NCI-H82 (cell line): ENCODE data around the gene MEF2B.
A peak's percentile ranks its signal among the peaks of the same experiment; 100 is the strongest.
"Not testable (repeated sequence)": the region's sequence is repeated elsewhere in the genome, so short reads cannot be mapped to it uniquely, and the experiment has no call there.

Experiments
- DNase-seq: peaks from one replicate; lab custom pipeline; 2025; lab: John Stamatoyannopoulos, UW

Gene MEF2B

DNA sequence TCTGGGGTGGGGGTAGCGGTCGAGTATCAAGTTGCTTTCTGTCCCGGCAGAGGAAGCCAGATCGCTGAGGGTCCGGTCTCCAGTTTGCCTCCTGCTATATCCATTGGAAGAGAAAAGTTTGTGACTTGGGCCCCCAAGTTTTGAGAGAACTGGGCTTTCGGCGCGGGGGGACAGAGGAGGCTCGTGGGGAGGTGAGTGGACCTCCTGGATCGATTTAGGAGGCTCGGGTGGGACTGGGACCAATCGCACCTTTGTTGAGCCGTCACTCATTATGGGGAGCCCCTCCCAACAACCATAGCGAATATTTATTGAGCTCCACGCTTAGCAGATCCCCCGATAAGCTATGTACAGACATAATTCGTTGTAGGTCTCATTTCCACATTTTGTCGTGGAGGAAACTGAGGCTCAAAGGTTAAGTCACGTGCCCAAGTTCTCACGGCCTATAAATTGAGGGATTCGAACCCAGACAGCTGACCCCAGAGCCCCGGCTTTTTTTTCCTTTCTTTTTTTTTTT is 22.9 kb upstream of the MEF2B start:
- no peak for DNase-seq

DNA sequence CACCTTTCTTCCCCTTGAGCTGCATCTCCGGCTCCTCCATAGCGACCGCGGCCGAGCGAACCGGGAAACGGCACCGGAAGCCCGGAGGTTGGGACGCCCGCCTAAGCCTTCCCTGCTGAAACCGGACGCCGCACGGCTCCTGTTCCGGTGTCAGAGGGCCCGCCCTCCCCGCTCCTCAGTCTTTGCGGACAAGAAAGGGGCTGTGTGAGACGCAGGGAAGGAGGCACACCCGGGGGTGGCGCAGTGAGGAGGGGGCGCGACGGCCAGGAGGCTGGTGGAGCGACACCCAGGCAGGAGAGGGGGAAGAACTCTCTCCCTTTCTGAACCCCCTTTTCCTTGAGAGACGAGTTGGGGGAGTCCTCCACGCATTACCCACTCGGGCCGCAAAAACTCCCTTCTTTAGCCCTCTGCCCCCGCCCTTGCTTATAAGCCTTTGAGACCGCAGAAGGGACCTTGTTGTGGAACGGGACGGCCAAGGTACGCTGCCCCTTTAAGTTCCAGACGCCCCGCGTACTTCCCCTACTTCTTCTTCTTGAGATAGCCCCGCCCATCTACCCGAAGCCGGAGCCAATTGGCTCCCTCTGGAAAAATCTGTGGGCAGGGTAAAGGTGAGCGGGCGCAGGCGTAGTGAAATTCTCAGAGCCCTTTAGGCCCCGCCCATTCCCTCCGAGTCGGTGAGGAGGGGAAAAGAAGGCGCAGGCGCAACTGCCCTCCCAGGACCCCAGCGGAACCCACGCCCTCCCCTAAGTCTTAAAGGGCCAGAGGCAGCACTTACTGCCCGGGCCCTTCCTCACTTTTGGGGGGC is 22.2 kb upstream of the MEF2B start, which contains the start of the genes BORCS8 and RFXANK:
BORCS8 (minus strand) TSS at position 75 of the 805 bp plus-strand sequence; CDS start at position 40, 35 bp downstream.
RFXANK (plus strand) TSS at position 181 of the 805 bp plus-strand sequence. CDS start 1,689 bp downstream, outside the sequence.
- peak; percentile 100 for DNase-seq

DNA sequence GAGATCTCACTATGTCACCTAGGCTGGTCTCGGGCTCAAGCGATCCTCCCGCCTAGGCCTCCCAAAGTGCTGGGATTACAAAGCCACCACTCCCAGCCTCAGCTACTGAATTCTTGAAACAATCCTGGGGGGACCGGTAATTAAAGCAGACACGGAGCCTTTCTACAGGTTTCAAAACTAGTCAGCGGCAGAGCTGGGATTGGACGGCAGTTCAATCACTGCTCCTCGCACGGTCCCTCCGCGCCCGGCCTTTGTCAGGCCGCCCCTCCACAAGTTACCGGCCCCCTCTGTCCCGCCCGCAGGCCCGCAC is 21.7 kb upstream of the MEF2B start:
- DNase-seq: no peak

DNA sequence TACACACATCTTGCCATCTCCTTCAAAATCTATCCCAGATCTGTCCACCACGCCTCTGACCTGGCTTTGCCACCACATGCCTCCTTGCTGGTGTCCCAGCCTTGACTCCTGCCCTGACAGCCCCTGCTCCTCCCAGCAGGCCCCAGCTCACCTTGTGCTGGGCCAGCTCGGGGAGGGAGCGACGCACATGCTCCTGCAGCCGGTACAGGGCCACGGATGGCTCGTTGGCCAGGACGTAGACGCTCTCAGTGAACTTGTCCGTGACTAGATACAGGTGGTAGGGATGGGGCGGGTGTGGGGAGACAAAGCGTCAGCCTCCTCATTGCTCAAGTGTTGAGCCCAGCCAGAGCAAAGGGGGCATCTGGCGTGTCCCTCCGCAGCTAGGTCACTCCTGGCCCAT is 16.7 kb upstream of the MEF2B start:
- no peak for DNase-seq

DNA sequence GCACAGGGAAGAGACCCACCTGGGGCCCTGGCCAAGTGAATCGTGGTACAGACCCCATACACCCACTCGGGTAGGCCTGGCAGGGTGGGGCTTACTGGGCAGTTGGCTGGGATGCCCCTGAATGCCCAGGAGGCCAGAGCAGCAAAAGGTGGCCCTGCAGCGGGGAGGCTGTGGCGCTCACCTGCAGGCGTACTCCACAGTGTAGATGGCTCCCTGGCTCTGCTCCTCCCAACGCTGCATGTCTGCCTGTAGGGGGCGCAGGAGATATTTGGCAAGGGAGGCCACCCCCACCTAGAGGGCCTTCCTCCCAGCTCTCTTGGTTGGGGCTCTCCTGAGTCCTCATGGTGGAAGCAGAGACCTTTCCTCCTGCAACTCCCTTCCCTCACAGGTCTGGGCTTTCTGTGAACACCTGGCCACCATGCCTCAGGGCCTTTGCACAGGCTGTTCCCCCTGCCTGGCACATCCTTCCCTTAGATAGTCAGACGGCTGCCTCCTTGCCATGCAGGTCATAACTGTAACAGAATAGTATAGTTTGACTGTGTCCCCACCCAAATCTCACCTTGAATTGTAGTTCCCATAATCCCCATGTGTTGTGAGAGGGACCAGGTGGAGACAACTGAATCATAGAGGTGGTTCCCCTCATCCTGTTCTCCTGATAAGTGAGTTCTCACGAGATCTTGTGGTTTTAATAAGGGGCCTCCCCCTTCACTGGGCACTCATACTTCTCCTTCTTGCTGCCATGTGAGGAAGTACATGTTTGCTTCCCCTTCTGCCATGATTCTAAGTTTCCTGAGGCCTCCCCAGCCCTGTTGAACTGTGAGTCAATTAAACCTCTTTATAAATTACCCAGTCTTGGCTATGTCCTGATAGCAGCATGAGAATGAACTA is 16.0 kb upstream of the MEF2B start:
- DNase-seq: peak; percentile 90

DNA sequence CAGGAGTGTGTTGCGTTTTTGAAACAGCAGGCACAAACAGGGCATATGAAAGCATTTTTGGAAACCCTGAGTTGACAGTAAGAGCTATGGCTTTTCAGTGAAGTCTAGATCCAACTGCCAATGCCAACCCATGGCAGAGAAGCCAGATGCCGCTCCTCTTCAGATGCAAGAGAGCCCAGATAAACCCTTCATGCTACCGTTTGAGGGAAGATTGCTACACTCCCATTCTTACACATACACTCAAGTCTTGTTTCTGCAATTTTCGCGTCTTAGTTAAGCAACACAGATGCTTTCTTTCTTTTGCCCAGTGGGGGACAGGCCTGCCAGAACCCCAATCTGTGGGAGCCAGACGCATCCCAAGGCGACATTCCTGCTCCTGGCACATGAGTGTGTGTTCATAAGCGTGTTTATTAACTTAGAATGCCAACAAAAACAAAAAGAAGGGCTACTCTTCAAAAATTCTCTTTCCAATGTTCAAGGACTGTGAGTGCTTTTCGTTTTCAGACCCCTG is 11.5 kb upstream of the MEF2B start:
- DNase-seq: no peak

DNA sequence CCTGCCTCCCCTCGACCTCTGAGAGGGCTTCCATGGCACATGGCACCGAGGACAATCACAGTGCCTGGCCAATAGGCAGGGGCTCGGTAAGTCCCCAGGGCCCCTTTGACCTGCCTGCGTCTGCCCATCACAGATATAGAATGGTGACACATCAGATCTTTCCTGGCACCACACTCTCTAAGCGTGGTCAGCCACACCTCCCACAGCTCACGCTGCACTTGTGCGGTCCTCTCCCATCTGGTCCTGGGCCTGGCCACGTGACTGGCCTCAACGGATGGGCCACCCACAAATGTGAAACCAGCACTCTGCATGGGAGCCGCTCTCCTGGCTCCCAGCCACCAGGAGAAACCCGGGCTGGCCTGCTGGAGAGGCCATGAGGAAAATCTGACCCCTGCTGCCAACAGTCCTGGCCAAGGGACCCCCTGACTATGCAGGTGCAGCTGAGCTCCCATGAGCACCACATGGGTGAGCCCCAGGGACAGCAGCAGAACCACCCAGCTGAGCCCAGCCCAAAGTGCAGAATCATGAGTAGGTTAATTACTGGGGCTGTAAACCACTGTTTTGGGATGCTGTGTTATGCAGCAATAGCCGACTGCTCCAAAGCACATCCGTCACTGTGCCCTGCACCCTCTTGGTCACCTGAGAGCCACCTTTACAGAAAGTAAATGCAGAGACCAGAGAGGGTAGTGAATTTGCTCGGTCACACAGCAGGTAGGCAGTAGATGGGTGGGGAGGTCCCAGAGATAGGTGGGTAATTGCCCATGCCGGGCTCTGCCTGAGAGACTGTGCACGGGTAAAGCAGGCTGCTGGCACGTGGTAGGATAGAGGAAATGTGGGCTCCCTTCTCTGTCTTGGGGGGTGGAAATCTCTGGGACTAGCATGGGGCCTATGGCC is 9.7 kb upstream of the MEF2B start:
- no peak for DNase-seq

DNA sequence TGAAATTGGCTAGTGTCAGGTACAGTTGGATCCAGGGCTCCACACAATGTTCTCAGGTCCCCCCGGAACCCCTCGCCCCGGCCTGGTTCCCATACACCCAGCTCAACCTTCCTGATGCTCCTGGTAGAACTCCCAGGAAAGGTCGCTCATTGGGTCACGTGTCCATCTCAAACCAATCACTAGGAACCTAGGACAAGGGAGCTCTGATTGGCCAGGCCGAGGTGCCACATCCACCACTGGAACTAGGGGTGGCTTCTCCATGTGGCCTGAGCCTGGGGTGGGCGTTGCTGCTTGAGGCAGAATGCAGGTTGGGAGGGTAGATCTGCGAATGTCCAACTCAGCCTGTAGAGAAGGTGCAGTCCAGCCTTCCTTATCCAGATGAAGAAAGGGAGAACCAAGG is 6.9 kb upstream of the MEF2B start:
- DNase-seq: peak; percentile 58

DNA sequence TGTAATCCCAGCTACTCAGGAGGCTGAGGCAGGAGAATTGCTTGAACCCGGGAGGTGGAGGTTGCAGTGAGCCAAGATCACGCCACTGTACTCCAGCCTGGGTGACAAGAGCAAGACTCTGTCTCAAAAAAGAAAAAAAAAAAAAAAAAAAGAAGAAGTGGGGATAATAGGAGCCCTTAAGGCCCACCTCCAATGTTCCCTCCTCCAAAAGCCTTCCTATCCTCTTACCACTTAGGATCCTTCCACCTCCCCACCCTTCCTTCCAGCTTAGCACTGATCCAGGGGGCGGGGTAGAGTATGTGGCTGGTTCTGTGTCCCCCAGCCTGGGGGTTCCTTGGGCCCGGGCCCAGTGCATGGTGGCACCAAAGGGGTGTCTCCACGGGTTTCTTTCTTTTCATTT is 3.2 kb upstream of the MEF2B start:
- DNase-seq: not testable (repeated sequence)

DNA sequence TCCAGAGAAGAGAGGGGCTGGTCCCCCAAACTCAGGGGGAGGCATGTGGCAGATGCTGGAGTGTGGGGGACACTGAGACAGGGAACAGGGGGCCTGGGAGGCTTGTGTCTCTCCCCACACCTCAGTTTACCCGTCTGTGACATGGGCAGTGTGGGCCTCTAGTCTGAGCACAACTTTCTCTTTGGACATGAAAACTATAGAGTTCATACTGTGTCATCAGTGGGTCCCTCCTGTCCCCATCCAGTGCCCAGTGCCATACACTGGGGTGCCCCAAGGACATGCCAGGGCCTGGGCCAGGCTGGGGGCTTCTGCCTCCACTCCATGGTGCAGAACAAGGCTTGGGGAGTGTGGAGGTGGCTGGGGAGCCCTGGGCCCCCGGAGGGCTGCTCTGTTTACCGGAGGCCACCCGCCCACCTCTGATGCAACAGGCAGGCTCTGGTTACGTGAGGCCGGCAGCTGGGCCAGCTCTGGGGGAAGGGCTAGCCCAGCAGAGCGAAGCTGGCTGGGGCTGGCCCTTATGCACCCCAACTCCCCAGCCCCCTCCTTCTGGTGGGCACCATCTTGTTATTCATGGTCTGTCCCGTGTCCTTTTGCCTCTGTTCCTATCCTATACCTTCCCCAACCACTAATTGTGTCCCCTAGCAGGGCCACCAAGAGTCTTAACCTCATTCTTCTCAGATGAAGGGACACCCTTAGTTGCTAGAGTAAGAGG is 1.9 kb upstream of the MEF2B start:
- DNase-seq: no peak

DNA sequence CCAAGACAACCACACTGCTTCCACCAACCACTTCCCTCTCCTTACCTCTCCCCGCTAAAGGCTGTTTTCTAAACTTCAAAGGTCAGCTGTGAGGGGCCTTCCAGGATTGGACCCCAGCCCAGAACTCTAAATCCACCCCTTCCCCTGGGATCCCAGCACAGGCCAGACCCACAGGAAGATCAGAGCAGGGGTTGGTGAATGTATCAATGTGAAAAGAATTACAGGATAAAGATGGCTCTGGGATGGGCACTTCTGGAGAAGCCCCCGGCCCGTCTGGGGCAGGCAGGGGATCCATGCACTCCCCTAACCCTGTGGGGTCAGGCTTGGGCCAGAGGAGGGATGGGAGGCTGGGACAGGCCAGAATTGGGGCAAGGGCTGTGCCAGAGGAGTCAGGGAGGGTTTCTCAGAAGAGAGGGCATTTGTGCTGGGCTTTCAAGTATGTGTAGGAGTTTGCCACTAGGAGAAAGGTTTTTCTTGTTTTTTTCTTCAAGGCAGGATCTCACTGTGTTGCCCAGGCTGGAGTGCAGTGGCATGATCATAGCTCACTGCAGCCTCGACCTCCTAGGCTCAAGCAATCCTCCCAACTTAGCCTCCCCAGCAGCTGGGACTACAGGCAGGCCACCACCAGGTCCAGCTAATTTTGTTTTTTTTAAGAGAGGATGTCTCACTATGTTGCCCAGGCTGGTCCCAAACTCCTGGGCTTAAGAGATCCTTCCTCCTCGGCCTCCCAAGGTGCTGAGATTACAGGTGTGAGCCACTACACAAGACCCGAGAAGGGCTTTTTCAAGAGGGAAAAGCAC is 1.0 kb upstream of the MEF2B start:
- no peak for DNase-seq

DNA sequence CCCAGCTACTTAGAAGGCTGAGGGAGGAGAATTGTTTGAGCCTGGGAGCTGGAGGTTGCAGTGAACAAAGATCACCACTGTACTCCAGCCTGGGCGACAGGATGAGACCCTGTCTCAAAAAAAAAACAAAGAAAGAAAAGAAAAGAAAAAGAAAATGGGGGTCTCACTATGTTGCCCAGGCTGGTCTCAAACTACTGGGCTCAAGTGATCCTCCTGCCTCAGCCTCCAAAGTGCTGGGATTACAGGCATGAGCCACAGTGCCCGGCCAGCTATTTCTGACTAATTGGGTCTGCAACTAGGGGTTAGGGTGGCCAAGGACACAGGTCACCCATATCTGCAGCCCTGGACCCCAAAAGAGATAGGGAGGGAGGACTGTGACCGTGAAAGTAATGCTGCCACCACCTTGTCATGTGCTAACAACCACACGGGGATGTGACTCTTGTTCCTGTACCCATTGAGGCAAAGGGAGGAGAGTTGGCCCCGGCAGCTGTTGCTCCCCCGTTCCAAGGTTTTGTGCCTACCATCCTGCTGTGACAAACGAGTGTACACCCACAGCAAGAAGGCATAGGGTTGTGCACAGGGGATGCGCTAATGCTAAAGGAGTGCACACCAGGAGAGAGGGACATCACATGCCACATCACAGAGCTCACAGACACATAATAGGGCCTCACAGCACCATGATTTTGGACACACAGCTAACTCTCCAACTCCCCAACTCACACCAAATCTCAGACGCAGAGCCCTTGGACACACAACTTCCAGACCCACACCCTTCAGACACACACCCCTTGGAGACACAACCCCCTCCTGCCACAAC is 619 bp downstream of the MEF2B start:
- no peak for DNase-seq

DNA sequence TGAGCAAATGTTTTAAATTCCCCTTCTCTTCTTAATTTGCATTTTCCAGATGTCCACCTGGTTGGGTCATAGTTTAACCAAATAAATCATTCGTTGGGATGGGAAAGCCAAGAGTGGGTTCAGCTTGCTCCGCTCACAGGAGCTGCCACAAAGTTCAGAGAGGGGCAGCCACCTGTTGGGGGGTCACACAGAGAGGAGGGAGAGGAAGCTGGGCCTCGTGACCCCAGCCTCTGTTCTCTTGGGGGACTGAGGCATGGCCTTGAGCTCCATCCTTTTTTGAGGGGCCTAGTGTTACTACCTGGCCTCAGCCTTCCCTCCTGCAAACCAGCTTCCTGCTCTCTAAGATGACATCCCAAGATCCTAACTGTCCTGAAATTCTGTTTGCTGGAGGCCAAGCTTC is 2.5 kb downstream of the MEF2B start:
- DNase-seq: no peak

DNA sequence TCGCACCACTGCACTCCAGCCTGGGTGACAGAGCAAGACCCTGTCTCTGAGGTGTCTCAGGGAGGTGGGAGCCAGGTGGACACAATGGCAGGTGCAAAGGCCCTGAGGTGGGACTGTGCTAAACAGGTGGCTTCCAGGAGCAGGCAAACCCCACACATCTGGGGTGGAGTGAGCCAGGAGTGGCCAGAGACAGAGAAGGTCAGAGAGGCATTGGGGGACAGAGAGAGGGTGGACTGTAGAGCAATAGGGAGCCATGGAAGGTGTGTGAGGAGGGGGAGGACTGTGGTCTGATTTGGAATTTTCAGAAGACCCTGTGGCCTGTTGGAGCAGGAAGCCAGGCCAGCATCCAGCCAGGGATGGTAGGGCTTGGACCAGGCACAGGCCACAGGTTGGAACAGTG is 4.7 kb downstream of the MEF2B start:
- no peak for DNase-seq

DNA sequence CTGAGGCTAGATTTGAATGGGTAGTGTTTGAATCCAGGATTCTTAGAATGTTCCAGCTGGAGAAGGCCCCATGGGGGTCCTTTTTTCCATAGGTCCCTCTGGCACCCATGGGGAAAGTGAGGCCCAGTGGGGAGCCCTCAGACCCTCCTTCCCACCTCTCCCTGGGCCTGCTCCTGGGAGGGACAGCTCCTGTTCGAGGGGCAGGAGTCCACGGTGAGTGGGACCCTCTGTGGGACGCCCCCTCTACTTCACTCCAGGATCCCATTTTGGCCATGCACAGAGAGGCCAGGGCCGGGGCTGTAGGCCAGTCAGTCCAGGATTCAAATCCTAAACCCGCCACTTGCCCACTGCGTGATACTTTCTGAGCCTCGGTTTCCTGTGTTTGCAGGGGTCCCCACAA is 7.6 kb downstream of the MEF2B start:
- DNase-seq: no peak

DNA sequence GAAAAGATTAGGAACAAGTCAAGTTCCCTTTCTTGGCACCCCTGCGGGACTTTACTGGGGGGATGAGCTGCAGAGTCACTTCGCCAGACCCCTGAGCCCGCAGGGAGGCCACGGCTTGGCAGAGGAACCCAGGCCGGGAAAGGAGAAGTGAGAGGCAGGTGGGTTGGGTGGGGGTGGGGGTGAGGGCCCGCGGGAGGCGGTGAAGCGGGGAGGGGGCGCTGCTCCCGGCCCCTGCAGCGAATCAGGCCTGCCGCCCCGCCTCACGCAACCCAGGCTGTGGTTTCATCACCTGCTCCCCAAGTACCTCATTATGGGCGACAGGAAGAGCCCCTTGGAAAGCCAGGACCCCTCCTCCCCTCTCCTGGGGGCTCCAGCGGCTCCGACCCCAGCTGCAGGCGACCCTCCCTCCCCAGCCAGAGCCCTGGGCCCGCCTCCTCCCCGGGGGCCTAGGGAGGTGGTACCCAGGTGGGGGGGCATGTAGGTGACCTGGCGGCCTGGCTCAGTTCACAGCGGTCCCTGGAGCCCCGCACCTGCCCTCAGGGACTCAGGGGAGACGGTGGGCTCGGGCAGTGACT is 9.5 kb downstream of the MEF2B start:
- DNase-seq: no peak

DNA sequence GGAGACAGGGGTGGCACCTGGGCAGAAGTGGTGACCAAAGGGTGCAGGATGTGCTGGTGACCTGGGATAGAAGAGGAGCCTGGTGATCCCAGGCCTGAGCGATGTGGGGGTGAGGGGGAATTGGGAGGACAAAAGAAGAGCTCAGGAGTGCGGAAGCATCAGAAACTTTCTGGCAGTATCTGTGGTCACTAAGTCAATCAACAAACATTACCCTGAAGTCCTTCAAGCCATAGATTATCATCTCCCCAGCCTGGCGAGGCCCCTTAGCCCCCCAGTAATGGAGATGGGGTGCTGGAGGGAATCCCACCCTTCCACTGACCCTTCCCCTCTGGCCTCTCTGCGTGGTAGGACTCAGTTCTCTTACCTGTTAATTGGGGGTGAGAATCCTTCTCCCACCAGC is 10.5 kb downstream of the MEF2B start:
- DNase-seq: no peak

DNA sequence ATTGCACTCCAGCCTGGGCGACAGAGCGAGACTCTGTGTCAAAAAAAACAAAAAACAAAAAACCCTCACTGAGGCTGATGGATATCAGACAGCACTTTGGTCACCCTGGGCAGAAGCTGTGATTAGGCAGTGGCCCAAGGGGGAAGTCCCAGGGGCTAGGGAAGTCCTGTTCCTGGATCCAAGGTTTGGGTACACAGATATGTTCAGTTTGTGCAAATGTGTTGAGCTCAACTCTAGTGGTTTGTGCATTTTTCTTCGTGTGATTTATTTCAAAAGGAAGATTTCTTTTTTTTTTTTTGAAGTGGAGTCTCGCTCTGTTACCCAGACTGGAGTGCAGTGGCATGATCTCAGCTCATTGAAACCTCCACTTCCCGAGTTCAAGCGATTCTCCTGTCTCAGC is 12.3 kb downstream of the MEF2B start:
- DNase-seq: no peak
